HepG2 (cell line): ENCODE data around the gene CPZ. TPM values are rescaled to one million over a fixed set of nuclear protein-coding genes. Genes with fewer than 3 reads are reported as not detected.

Experiments used
- HNF1A ChIP-seq, 2 experiments: sonication (generic) in 1 of 2; formaldehyde crosslinking in 1 of 2; IDR thresholded peaks; 2 replicates each; pipeline versions ENCODE4 v1.4.0 to v1.6.1; 2016 to 2020; ENCODE audit warnings: borderline replicate concordance in 1 of 2, low read depth in 1 of 2, mild to moderate bottlenecking in 1 of 2, missing genetic modification reagents in 1 of 2
- REL ChIP-seq: sonication (generic); formaldehyde crosslinking; conservative IDR thresholded peaks from 2 replicates; pipeline ENCODE4 v1.8.0; 2022; ENCODE audit warnings: mild to moderate bottlenecking, missing genetic modification reagents, moderate library complexity
- ZBTB8A ChIP-seq: sonication (generic); formaldehyde crosslinking; IDR thresholded peaks from 2 replicates; pipeline ENCODE4 v1.4.0; 2020; ENCODE audit warnings: mild to moderate bottlenecking, low read depth, missing genetic modification reagents, borderline replicate concordance
- ZNF205 ChIP-seq: IDR thresholded peaks from 2 replicates; pipeline ENCODE4 v1.6.1; 2018; ENCODE audit warnings: missing biosample characterization, missing genetic modification reagents
- ZNF441 ChIP-seq: sonication (generic); formaldehyde crosslinking; IDR thresholded peaks from 2 replicates; pipeline ENCODE4 v1.7.0; 2021; ENCODE audit warnings: missing genetic modification reagents, borderline replicate concordance
- ZNF572 ChIP-seq: sonication (generic); formaldehyde crosslinking; IDR thresholded peaks from 2 replicates; pipeline ENCODE4 v1.5.1; 2020; ENCODE audit warnings: mild to moderate bottlenecking, missing genetic modification reagents
- ZNF652 ChIP-seq: IDR thresholded peaks from 2 replicates; pipeline ENCODE4 v1.6.1; 2016; ENCODE audit warnings: low read depth, borderline replicate concordance
- polyA plus RNA-seq, 8 experiments: library from polyadenylated mRNA; depleted of rRNA in 3 of 8; stranded (reverse) in 7 of 8; unstranded in 1 of 8; fragments of >200 nt; fragmentation: Illumina TruSeq in 4 of 8; extraction: Trizol in 4 of 8; gene quantifications; 2 replicates each; pipeline versions ENCODE4 v1.2.1 to v1.2.3, GENCODE V29; 2011 to 2016; ENCODE audit warnings: low read depth in 4 of 8, missing spikeins in 1 of 8, mixed read lengths in 1 of 8; ENCODE audit not compliant: insufficient read depth in 1 of 8
- total RNA-seq, 5 experiments: library from RNA; depleted of rRNA; stranded (reverse); fragments of >200 nt; fragmentation: Illumina TruSeq; extraction: Trizol; gene quantifications; 2 replicates each; pipeline ENCODE4 v1.2.3, GENCODE V29; 2016; ENCODE audit warnings: low read depth in 1 of 5
- TF ChIP-seq, protein P1 (sequence below): sonication (generic); formaldehyde crosslinking; IDR thresholded peaks from 2 replicates; pipeline ENCODE4 v1.4.0; 2020; ENCODE audit warnings: missing genetic modification reagents, mild to moderate bottlenecking, borderline replicate concordance
- TF ChIP-seq, protein P2 (sequence below): sonication (generic); formaldehyde crosslinking; IDR thresholded peaks from 2 replicates; pipeline ENCODE4 v1.5.0; 2020; ENCODE audit warnings: mild to moderate bottlenecking, missing genetic modification reagents, borderline replicate concordance
- TF ChIP-seq, protein P3 (sequence below): sonication (generic); formaldehyde crosslinking; IDR thresholded peaks from 2 replicates; pipeline ENCODE4 v1.8.0; 2023; ENCODE audit warnings: mild to moderate bottlenecking, missing genetic modification reagents
- TF ChIP-seq, protein P4 (sequence below): sonication (generic); formaldehyde crosslinking; IDR thresholded peaks from 2 replicates; pipeline ENCODE4 v1.4.0; 2020; ENCODE audit warnings: missing genetic modification reagents, borderline replicate concordance

The CPZ gene
- total and polyA plus RNA-seq, 2 of the 13 experiments (the other 11 are each of a cell fraction or from before 2014, with no cell fraction given) = 0.58 to 0.61 TPM

DNA sequence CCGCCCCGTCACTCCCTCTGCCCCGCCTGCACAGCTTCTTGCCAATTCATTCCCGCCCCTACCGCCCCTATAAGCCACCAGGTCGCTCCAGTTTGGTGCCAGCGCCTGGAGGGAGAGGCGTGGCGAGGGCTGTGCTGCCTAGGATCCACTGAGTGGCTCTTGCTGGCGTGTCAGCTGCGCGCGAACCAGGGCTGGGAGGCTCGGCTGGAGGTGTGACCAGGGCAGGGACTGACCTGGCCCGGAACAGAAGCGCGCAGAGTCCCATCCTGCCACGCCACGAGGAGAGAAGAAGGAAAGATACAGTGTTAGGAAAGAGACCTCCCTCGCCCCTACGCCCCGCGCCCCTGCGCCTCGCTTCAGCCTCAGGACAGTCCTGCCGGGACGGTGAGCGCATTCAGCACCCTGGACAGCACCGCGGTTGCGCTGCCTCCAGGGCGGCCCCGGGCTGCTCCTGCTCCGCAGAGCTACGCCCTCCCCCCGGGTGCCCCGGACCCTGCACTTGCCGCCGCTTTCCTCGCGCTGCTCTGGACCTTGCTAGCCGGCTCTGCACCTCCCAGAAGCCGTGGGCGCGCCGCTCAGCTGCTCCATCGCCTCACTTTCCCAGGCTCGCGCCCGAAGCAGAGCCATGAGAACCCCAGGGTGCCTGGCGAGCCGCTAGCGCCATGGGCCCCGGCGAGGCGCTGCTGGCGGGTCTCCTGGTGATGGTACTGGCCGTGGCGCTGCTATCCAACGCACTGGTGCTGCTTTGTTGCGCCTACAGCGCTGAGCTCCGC lies 12.1 kb upstream of the CPZ start, which contains the start of gene GPR78 (continued):
- TF ChIP-seq, protein P1, sequence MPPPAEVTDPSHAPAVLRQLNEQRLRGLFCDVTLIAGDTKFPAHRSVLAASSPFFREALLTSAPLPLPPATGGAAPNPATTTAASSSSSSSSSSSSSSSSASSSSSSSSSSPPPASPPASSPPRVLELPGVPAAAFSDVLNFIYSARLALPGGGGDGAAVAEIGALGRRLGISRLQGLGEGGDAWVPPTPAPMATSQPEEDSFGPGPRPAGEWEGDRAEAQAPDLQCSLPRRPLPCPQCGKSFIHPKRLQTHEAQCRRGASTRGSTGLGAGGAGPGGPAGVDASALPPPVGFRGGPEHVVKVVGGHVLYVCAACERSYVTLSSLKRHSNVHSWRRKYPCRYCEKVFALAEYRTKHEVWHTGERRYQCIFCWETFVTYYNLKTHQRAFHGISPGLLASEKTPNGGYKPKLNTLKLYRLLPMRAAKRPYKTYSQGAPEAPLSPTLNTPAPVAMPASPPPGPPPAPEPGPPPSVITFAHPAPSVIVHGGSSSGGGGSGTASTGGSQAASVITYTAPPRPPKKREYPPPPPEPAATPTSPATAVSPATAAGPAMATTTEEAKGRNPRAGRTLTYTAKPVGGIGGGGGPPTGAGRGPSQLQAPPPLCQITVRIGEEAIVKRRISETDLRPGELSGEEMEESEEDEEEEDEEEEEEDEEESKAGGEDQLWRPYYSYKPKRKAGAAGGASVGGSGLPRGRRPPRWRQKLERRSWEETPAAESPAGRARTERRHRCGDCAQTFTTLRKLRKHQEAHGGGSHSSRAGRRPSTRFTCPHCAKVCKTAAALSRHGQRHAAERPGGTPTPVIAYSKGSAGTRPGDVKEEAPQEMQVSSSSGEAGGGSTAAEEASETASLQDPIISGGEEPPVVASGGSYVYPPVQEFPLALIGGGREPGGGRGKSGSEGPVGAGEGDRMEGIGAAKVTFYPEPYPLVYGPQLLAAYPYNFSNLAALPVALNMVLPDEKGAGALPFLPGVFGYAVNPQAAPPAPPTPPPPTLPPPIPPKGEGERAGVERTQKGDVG (CRISPR knock-in tag) = no peak
- TF ChIP-seq, protein P2, sequence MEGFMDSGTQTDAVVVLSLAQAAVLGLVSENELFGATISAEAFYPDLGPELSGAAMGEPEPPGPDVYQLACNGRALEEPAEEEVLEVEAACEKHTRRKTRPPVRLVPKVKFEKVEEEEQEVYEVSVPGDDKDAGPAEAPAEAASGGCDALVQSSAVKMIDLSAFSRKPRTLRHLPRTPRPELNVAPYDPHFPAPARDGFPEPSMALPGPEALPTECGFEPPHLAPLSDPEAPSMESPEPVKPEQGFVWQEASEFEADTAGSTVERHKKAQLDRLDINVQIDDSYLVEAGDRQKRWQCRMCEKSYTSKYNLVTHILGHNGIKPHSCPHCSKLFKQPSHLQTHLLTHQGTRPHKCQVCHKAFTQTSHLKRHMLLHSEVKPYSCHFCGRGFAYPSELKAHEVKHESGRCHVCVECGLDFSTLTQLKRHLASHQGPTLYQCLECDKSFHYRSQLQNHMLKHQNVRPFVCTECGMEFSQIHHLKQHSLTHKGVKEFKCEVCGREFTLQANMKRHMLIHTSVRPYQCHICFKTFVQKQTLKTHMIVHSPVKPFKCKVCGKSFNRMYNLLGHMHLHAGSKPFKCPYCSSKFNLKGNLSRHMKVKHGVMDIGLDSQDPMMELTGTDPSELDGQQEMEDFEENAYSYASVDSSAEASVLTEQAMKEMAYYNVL (CRISPR knock-in tag) = no peak
- TF ChIP-seq, protein P3, sequence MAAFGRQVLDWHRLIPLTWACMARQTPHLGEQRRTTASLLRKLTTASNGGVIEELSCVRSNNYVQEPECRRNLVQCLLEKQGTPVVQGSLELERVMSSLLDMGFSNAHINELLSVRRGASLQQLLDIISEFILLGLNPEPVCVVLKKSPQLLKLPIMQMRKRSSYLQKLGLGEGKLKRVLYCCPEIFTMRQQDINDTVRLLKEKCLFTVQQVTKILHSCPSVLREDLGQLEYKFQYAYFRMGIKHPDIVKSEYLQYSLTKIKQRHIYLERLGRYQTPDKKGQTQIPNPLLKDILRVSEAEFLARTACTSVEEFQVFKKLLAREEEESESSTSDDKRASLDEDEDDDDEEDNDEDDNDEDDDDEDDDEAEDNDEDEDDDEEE = 0 out of 2 replicates have a peak, but pooled peaks have one; percentile 46
- TF ChIP-seq ZNF572 (CRISPR knock-in tag) (no peak), ZNF205 (CRISPR knock-in tag) (no peak), HNF1A (IDR thresholded peaks at IDR 0.05; ENCODE audit: low read depth) (no peak), HNF1A (CRISPR knock-in tag; IDR thresholded peaks at IDR 0.05; ENCODE audit: borderline replicate concordance) (no peak), ZNF441 (CRISPR knock-in tag) (peak; percentile 56; the same call in 1 of the 2 replicates), ZBTB8A (CRISPR knock-in tag) (no peak), ZNF652 (CRISPR knock-in tag) (no peak), REL (CRISPR knock-in tag) (no peak; the same call in 1 of the 2 replicates)
- TF ChIP-seq, protein P4, sequence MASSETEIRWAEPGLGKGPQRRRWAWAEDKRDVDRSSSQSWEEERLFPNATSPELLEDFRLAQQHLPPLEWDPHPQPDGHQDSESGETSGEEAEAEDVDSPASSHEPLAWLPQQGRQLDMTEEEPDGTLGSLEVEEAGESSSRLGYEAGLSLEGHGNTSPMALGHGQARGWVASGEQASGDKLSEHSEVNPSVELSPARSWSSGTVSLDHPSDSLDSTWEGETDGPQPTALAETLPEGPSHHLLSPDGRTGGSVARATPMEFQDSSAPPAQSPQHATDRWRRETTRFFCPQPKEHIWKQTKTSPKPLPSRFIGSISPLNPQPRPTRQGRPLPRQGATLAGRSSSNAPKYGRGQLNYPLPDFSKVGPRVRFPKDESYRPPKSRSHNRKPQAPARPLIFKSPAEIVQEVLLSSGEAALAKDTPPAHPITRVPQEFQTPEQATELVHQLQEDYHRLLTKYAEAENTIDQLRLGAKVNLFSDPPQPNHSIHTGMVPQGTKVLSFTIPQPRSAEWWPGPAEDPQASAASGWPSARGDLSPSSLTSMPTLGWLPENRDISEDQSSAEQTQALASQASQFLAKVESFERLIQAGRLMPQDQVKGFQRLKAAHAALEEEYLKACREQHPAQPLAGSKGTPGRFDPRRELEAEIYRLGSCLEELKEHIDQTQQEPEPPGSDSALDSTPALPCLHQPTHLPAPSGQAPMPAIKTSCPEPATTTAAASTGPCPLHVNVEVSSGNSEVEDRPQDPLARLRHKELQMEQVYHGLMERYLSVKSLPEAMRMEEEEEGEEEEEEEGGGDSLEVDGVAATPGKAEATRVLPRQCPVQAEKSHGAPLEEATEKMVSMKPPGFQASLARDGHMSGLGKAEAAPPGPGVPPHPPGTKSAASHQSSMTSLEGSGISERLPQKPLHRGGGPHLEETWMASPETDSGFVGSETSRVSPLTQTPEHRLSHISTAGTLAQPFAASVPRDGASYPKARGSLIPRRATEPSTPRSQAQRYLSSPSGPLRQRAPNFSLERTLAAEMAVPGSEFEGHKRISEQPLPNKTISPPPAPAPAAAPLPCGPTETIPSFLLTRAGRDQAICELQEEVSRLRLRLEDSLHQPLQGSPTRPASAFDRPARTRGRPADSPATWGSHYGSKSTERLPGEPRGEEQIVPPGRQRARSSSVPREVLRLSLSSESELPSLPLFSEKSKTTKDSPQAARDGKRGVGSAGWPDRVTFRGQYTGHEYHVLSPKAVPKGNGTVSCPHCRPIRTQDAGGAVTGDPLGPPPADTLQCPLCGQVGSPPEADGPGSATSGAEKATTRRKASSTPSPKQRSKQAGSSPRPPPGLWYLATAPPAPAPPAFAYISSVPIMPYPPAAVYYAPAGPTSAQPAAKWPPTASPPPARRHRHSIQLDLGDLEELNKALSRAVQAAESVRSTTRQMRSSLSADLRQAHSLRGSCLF (CRISPR knock-in tag) = no peak
